ENCODE results near the gene ALKBH7. TPM values are rescaled to one million over a fixed set of nuclear protein-coding genes. Genes with fewer than 3 reads are reported as not detected.

ALKBH7 gene
- 29.9 and 38.3 TPM in 2 replicates for total RNA-seq (ENCODE audit: low replicate concordance)

GRCh38 chr19:6372594-6373095, at the start of gene ALKBH7:
ALKBH7 (plus strand) TSS chr19:6372794; CDS start chr19:6372821, 27 bp downstream.
- TF ChIP-seq CTCF (IDR thresholded peaks at IDR 0.05; ENCODE audit: insufficient read depth, low read length): no peak
- peak; percentile 100 for DNase-seq (ENCODE audit: low read depth)
- H3K4me3 ChIP-seq (ENCODE audit: low read depth, low read length): peak within 1 kb of the TSS; percentile 83

- TF ChIP-seq CTCF (IDR thresholded peaks at IDR 0.05; ENCODE audit: insufficient read depth, low read length): no peak
- DNase-seq (ENCODE audit: low read depth): no peak
- no peak overlapping the region for H3K4me3 ChIP-seq (ENCODE audit: low read depth, low read length)
These were observed 47.8 kb upstream of the ALKBH7 start for GRCh38 chr19:6324757-6325156.

GRCh38 chr19:6325614-6326013, 47.0 kb upstream of the ALKBH7 start:
- no peak overlapping the region for H3K4me3 ChIP-seq (ENCODE audit: low read depth, low read length)
- TF ChIP-seq CTCF (IDR thresholded peaks at IDR 0.05; ENCODE audit: insufficient read depth, low read length): no peak
- DNase-seq (ENCODE audit: low read depth): no peak

GRCh38 chr19:6326815-6327214, 45.8 kb upstream of the ALKBH7 start:
- H3K4me3 ChIP-seq (ENCODE audit: low read depth, low read length): no peak overlapping the region
- no peak for TF ChIP-seq CTCF (IDR thresholded peaks at IDR 0.05; ENCODE audit: insufficient read depth, low read length)
- no peak for DNase-seq (ENCODE audit: low read depth)

- no peak within 1 kb of the TSS for H3K4me3 ChIP-seq (ENCODE audit: low read depth, low read length)
- no peak for DNase-seq (ENCODE audit: low read depth)
- no peak for TF ChIP-seq CTCF (IDR thresholded peaks at IDR 0.05; ENCODE audit: insufficient read depth, low read length)
These were observed 39.2 kb upstream of the ALKBH7 start, which contains the start of gene ACER1 for GRCh38 chr19:6333439-6333838. ACER1 (minus strand) TSS chr19:6333612; CDS start chr19:6333551, 61 bp downstream.

GRCh38 chr19:6334490-6335285, 37.9 kb upstream of the ALKBH7 start:
- DNase-seq (ENCODE audit: low read depth): no peak
- TF ChIP-seq CTCF (IDR thresholded peaks at IDR 0.05; ENCODE audit: insufficient read depth, low read length): no peak
- H3K4me3 ChIP-seq (ENCODE audit: low read depth, low read length): no peak overlapping the region

Measured in fibroblast of the aortic adventitia (primary cell).